ENCODE data around the gene ASB18.
"Not testable (repeated sequence)": the region's sequence is repeated elsewhere in the genome, so short reads cannot be mapped to it uniquely, and the experiment has no call there.

Gene ASB18, protein sequence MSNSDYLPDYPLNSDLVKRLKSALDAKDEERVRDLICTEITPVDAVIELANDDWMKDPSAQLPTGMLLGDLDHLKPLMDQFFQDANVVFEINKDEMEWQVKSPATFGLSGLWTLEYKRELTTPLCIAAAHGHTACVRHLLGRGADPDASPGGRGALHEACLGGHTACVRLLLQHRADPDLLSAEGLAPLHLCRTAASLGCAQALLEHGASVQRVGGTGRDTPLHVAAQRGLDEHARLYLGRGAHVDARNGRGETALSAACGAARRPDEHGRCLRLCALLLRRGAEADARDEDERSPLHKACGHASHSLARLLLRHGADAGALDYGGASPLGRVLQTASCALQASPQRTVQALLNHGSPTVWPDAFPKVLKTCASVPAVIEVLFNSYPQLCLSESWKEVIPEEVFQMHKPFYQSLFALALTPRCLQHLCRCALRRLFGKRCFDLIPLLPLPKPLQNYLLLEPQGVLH

DNA sequence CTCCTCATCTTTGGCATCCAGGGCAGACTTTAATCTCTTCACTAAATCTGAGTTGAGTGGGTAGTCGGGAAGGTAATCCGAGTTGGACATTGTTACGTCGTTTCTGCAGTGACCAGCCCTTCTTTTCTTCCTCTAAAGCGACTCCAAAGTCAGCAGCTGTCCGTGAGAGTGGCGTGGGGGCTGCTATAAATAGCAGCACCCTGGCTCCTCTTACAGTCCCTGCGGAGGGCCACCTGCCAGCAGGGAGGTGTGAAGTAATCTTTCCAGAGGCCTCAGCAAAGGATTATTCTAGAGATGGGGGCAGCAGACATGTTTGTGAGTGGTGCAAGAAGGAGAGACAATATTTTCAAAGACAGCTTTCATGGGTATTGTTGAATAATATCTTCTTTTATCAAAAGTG, at the start of gene ASB18:
Gene ASB18 (minus strand): TSS at position 151 of the 400 bp plus-strand sequence. CDS start 61 bp downstream, at position 90.
- no peak for DNase-seq (ENCODE audit: low read depth)

GRCh38 chr2:236311286-236311685, 47.1 kb upstream of the ASB18 start:
- no peak for DNase-seq (ENCODE audit: low read depth)

GRCh38 chr2:236309669-236310029, 45.4 kb upstream of the ASB18 start:
- DNase-seq (ENCODE audit: low read depth): no peak

- DNase-seq (ENCODE audit: low read depth): no peak
Observed at GRCh38 chr2:236308855-236309668, 44.9 kb upstream of the ASB18 start.

DNA sequence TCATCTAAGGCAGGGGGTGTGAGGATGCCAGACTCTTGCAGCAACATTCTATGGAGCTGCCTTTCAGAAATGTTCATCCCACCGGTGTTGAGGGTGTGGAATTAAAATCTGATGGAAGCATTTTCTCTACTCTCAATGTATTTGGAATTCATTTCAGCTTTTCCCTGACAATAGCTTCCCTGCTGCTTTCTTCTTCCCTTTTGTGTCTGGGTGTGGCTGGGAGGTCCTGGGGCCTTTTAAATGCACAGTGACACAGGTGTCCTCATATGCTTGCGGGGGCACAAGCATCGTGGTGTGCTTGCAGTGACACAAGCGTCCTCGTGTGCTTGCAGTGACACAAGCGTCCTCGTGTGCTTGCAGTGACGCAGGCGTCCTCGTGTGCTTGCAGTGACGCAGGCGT, 43.4 kb upstream of the ASB18 start:
- no peak for DNase-seq (ENCODE audit: low read depth)

- DNase-seq (ENCODE audit: low read depth): no peak
Observed at GRCh38 chr2:236306825-236307540, 42.8 kb upstream of the ASB18 start.

- no peak for DNase-seq (ENCODE audit: low read depth)
Observed at GRCh38 chr2:236305964-236306605, 41.9 kb upstream of the ASB18 start.

GRCh38 chr2:236305531-236305930, 41.3 kb upstream of the ASB18 start:
- DNase-seq (ENCODE audit: low read depth): no peak

DNA sequence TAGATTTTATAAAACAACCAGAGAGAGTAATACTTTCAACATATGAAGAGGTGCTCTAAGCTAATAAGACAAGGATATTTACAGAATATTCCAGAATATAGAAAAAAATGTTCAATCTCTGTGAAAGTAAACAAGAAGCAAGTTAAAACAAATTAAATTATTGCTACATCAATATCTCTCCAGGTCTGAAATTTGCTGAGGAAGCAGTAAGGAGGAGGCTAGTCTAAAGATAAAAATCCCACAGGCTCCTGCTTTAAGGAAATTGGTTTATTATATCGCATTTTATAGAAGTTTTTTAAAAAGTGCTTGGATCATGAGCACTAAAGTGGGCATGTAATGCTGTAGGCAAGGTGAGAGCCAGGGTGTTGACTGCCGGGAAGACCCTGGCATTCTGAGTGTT, 39.7 kb upstream of the ASB18 start:
- no peak for DNase-seq (ENCODE audit: low read depth)

GRCh38 chr2:236302555-236302954, 38.3 kb upstream of the ASB18 start:
- DNase-seq (ENCODE audit: low read depth): no peak

GRCh38 chr2:236298924-236299475, 34.8 kb upstream of the ASB18 start:
- DNase-seq (ENCODE audit: low read depth): no peak

GRCh38 chr2:236295481-236295880, 31.3 kb upstream of the ASB18 start:
- no peak for DNase-seq (ENCODE audit: low read depth)

GRCh38 chr2:236294647-236295046, 30.4 kb upstream of the ASB18 start:
- no peak for DNase-seq (ENCODE audit: low read depth)

- no peak for DNase-seq (ENCODE audit: low read depth)
Observed at GRCh38 chr2:236293241-236293810, 29.1 kb upstream of the ASB18 start.

DNA sequence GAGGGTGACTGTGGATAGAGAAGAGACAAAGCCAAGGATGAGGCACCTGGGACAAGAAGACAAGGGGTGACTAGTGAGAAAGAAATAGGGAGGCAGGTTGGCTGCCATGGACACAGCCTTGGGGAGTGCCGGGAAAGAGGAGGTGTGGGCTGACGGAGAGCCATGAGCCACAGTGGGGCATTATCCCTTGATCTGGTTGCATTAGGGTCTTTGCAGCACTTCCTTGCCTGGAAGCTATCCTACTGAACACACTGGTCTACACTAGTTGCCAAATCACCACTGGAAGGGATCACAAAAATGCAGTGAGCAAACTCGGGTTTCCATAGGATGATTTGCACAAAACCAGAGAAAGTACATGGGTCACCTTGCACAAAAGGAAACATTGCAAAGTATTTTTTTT, 27.7 kb upstream of the ASB18 start:
- no peak for DNase-seq (ENCODE audit: low read depth)

- DNase-seq (ENCODE audit: low read depth): no peak
Observed at GRCh38 chr2:236291476-236291875, 27.3 kb upstream of the ASB18 start.

DNA sequence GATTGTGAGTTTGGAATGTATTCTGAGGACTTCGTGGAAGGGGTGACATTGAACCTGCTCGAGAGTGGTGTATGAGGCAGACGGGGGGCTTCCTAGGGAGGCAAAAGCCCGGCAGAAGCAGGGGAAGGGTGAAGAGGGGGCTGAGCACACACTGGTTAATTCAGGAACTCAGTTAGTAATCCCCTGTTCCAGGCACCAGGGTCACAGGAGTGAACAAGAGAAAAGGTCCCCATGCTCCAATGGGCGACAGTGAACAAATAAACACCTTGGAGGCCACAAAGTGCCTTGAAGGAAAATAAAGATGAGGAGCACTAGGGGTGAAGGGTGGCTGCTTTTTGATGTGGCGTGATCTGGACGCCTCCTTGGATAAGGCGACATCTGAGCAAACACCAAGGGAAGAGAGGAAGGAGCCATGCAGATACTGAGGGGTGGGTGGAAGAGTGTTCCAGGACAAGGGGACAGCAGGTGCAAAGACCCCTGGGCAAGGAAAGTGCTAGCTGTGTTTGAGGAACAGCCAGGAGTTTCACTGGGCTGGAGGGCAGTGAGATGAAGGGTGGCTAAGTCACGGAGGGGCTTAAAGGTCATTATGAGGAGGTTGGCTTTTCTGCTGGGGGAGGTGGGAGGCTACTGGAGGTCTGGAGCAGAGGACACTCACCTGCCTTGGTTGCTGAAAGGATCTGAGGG, 26.7 kb upstream of the ASB18 start:
- DNase-seq (ENCODE audit: low read depth): no peak

DNA sequence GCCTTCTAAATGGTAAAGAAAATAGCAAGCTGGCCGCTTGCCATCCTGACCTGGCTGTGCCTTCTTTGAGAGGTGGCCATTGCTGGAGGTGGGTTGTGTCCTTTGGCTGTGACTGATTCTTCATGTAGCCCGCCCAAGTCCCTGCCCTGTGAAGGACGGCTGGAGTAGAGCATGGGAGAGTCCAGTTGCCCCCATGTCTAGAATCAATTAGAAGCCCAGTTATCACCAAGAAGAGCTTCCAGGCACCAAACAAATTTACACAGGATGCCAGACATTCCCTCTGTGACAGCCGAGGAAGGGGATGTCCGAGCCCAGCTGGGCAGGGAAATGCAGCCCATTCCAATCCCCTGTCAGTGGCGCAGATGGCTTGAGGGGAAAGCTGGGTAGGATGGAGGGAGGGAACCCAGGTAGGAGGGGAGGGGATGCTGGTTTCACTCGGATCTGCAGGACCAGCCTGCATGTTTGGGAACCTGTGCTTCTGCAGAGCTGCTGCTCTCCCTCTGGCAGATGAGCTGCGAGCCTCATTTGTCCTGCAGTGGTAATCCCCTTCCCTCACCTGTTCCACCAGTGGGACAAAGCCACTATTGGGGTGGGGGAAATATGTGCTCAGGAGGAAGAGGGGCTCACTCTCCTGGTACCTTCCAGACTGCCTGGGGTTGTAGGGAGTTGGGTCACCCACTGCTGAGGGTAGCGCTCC, 25.7 kb upstream of the ASB18 start:
- no peak for DNase-seq (ENCODE audit: low read depth)

DNA sequence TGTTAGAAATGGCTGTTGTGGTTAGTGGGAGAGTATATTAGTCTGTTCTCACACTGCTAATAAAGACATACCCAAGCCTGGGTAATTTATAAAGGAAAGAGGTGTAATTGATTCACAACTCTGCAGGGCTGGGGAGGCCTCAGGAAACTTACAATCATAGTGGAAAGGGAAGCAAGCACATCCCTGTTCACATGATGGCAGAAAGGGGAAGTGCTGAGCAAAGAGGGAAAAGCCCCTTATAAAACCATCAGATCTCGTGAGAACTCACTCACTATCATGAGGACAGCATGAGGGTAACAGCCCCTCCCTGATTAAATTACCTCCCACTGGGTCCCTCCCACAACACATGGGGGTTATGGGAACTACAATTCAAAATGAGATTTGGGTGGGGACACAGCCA, 24.2 kb upstream of the ASB18 start:
- not testable (repeated sequence) for DNase-seq (ENCODE audit: low read depth)

DNA sequence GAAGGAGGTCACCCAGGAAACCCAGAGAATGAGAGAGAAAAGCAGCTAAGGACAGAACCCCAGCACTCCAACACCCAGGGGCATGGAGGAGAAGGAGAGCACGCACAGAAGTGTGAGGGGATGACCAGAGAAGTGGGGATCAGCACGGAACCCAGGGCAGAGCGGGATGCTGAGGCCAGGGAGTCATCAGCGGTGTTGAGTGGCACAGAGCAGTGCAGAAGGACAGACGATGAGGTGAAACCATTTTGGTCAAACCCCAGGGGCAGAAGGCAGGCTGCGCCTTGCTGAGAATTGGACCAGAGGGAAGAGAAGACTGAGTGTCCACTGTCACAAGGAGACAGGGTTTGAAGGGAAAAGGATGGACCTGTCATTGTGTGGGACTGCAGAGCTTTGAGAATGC, 23.4 kb upstream of the ASB18 start:
- no peak for DNase-seq (ENCODE audit: low read depth)

Measured in activated T-cell treated with anti-CD3 and anti-CD28 coated beads for 1 hour (primary cell).